SKM-1 (cell line): Measurements from ENCODE around the gene P4HB.
A peak's percentile ranks its signal among the peaks of the same experiment; 100 is the strongest.

ENCODE experiments used
- DNase-seq: peaks from one replicate; lab custom pipeline; 2025; ENCODE audit not compliant: unreplicated experiment; lab: John Stamatoyannopoulos, UW

P4HB gene

DNA sequence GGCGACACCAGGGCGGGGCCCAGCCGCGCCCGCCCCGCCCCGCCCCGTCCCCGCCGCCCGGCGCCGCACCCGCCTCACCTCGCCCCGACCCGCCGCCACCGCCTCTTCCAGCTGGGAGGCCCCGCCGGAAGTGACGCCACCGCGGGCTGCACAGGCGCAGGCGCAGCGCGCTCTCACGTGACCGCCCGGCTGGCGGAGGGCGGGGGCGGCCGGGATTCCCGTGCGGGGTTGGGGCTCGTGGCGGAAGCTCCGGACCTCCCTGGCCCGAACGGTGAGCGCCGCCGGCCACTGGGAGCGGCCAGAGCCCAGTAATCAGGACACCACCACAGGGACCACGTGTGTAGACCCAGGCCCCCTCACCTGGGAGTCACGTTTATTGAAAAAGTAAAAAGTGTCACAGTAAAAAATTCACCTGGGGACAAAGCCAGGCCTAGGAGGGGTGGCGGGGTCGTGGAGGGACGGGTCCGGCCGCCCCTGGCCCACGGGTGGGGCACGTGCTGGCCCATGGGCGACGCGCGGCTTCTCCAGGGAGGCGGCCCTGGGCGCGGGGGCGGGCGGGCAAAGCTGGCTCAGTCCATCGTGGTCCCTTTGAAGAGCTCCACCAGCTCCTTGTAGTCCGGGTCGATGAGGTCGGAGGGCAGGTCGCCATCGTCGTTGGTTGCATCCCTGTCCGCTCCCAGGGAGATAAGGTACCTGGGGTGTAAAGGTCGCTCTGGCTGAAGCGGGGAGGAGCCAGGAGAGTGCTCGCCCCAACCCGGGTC, 27.0 kb downstream of the P4HB start, which contains the start of gene MCRIP1:
Gene MCRIP1 (minus strand): TSS at position 132 of the 761 bp plus-strand sequence. CDS start 8,785 bp downstream, outside the sequence.
- peak; percentile 81 for DNase-seq

DNA sequence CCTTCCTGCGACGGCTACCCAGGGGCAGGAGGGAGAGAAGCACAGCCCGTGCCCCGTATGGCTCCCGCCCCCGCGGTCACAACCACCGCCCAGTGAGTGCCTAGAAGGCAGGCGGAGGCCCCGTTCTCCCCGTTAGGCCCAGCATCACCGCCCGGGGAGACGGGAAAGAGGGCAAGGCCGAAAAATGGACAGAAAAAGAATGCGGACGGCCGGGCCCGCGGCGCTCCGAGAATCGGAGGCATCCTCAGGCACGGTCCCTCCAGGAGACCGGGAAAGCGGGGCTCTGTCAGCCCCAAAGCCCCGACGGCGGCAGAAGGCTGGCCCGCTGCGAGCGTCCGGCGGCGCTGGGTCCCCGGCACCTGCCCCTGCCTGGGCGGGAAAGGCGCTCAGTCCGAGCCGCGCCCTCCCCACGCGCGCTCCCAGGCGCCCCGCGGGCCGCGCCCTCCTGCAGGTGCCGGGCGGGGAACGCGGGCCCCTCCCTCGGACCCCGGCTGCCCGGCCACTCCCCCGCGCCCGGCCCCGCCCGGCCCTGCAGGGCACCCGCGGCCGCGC, 27.7 kb downstream of the P4HB start:
- DNase-seq = no peak

DNA sequence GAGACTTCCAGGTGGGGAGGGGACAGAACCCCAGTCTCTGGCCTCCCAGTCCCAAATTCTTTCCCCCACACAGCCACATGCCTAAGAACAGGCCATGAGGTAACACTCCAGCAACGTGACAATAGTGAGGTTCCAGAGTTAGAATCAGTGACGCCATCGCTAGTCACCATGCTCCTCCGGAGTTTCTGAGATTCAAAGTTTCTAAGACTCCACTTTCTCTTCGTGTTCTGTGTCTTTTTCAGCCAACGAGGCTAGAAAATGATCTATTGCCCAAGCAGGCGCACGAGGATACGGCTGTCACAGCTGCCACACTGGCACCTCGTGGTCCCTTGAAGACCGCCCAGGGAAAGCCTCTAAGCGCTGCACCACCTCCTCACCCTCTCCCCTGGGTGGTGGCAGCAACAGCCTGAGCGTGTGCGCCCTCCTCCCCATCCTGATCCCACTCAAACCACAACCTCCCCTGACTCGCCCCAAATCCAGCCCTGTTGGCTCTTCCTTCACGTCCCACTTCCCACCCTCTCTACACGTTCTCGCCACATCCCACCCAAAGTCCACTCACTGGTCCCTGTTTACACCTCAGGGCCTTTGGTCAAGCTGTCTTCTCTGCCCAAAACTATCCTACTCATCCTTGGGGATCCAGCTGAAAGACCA, 28.3 kb downstream of the P4HB start:
- peak; percentile 43 for DNase-seq

DNA sequence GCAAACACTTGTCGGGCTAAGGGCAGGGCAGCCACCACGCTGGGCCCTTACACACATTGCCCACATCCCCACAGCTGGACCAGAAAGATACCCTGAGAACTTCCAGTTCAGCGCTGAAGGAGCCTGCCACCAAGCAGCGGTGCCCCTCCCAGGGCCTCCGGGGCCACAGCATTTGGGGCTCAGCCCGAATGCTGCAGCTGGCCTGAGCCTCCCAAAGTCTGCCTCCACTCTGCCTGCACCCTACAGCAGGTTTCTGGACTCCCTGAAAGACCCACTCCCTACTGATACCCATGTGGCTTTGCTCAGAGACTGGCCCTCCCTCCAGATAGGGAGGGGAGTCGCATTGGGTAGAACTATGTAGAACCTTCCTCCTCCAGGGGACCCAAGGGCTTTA, 28.8 kb downstream of the P4HB start:
- no peak for DNase-seq

DNA sequence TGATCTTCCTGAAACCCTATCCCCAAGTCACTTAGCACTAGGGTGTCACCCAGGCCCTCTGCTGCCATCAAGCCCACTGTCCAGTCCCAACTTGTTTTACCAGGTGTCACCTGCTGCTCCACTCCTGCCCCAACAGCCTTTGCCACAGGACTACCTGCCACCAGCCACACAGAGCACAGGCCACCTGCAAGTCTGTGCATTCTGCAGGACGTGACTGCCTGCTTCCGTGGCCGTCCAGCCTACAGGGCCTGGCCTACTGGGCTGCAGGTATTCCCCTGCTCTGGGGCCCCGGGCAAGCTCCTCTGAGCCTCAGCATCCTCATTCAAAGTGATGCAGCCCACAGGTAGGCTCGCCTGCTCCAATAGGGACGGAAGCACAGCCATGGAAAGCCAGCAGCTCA, 30.5 kb downstream of the P4HB start:
- no peak for DNase-seq

DNA sequence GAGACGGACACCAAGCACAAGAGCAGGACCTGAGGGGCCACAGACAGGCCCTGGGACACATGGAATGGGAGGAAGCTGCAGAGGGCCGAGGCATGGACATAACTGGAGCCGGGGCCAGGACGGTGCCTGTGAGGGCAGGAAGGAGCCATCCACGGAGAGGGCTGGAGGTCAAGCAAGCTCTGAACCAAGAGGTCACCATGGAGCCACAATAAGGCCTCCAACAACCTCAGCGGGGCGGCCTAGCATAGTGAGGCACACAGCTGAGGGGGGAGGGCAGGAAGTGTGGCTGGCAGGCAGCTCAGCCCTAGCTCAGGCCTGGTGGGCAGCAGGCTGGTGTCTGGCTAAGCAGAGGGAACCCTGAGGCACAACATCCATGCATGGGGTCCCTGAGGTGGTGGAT, 31.7 kb downstream of the P4HB start:
- DNase-seq = no peak

DNA sequence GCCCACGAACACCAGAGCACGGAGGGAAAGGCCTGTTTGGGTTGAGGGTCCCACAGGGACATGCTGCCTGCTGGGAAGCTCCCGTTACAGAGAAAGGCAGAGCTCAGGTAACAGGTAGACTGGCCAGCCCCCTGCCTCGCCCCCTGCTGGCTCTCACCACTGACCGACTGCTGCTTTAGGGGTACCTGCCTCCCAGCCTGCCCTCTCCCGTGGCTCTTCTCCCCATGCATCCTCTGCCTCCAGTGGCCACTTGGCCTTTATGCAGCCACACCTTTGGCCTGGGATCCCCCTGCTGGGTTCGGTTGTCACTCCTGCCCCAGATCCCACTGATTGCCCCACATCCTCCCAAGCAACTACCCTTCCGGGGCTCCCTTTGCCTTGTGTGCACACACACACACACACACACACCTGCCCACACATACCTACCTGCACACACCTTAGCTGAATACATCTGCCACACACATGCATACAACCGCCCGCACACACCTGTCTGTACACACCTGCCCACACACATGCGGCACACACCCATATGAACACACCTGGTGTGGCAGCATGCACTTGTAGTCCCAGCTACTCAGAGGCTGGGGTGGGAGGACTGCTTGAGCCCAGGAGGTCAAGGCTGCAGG, 34.4 kb downstream of the P4HB start:
- DNase-seq = no peak

DNA sequence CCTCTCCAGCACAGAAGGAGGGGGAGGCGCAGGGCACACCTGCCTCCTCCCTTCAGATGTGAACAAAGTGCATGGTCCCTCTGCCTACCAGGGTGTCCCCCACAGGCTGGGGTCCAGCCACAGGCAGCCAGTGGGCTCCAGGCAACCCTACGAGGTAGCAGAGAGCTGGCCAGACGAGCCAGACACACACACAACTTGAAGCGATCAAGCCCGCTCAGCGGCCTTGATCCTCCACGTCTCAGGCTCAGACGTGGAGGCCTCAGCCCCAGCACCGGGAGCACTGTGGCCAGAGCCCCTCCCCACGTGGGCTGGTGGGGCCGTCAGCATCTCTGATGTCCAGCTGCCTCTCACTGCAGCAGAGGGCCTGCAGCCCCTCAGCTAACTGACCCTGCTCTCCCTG, 35.7 kb downstream of the P4HB start:
- DNase-seq = no peak

DNA sequence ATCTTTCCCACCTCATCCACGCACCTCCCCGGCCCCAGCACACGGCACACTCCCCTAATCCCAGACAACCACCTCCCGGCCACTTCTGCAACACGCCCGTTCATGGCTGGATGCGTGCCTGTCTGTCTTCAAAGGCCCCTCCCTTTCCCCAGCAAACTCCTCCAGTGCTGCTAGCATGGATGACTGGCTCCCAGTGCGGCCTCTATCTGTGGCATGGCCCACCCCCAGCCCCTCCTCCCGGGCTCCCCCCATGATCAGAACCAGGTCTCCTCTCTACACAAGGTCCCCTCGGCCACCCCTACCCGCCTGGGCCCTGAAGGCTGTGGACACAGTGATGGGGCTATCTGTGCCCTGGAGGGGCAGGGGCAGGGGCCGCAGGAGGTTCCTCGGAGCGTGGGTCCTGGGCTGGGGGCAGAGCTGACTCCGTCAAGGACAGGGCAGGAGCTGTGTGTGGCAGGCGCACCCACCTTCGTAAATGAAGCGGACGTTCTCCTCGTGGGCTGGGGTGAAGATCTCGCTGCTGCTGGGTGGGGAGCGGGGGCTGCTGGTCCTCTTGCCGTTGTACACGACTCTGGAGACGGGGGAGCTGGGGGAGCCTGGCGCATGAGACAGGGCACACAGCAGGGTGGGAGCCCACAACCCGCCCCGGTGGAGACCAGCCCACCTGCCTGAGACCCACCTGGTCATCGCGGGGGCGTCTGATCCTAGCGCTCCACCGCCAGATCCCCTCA, 36.4 kb downstream of the P4HB start:
- no peak for DNase-seq

DNA sequence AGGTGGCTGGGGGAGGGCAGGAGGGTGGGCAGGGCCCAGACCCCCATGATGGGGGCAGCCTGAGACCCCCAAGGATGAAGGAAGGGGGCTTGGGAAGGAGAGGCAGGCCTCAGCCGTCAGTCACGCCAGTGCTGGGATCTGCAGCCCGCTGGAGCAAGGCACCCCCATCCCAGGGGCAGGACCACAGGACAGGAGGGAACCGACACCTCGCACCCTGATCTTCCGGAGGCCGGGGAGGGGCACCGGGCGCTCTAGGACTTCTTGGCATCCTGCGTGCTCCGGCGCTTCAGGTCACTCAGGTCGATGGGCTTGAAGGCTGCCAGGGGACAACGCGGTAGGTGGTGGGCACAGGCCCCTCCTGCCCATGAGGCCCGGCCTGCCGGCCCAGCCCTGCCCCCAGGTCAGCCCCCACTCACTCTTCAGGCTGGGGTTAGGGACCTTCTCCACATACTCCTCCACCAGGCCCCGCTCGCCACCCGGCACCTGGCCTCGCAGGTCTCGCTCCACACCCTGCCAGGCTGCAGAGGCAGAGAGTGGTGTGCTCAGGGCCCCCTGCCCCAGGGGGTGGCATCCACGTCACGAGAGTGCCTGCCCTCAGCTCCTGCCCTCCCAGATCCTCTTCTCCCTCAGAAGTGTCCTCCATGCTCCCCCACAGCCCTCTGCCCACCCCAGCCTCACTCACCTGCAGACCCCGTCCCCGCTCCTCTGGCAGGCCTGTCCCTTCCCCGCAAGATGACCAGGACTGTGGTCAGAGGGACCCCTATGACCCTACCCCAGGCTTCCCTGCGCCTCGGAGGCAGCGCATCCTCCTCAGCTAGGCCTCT, 37.1 kb downstream of the P4HB start:
- DNase-seq = no peak

DNA sequence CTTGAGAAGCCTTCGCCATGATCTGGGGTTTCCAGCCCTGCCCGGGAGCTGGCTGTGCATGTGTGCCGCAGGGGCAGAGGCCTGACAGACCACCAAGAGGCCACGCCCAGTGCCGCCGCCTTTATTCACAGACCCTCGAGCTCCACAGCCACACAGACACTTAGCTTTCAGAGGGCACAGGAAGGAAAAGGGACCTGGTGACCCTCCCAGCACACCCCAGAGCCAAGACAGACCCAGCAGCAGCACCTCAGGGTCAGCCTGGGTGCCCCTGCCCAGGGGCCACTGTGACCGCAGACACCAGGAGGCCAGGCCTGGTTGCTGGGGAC, 38.1 kb downstream of the P4HB start:
- no peak for DNase-seq

DNA sequence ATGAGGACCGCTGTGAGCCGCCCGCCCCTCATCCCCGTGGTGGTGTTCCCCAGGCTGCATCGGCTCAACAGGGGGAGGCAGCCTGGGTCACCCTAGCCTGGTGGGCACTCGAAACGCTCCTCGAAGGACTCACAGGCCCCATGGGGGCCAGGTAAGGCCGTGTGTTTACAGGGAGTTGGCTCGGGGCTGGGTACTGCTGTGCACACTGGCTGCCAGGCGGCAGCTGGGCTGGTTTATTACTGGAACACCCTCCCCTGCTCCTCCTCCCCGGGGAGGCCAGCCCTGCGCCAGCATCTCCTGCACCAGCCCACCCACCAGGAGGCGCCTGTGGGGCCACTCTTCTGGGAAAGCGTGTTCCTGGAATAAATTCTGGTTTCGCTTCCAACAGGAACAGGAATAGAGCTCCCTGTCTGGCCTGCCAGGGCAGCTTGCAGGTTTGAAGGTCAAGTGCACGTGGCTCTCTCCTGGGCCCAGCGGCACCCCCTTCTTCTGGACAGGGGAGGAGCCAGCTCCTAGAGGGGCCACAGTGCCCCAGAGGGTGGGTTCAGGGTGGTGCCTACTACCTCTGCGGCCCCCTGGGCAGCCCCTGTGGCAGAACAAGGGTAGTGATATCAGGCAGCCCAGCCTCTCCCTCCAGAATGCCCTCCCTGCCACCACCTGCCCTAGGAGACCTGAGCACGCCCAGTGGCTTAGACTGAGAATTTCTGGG, 38.6 kb downstream of the P4HB start:
- DNase-seq = no peak

DNA sequence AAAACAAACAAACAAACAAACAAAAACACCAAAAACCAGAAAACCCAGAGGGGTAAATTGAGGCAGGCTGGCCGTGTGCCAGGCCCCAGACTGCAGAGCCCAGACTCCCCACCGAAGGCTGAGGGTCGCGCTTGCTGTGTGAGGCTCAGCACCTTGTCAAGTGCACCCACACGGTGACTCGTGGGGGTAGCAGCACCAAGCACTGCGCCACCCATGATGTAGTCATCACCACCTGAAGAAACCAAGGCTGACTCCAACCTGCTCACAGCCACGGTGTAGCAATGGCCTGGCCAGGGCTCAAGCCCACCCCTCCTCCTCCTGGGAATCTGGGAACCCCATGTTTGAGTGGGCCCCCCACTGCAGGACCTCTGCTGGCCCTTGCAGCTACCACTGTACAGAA, 39.2 kb downstream of the P4HB start:
- no peak for DNase-seq

DNA sequence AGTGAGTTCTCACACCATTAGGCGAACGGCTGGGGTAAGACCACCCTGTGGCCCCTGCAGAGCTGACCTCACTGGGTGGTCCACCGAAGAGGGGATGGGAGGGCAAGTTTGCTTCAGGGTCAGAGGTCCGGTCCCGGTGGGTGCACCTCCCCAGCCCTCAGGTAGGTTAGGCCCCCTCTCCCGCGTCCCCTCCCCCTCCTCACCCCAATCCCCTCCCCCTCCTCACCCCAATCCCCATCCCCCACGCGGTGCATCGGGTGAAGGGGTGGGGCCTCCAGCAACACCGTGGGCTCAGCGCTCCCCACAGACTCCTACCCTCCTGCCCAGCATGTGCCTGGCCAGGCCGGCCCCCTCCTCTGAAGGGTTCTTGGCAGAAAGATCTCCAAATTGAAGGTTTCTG, 40.6 kb downstream of the P4HB start:
- no peak for DNase-seq

DNA sequence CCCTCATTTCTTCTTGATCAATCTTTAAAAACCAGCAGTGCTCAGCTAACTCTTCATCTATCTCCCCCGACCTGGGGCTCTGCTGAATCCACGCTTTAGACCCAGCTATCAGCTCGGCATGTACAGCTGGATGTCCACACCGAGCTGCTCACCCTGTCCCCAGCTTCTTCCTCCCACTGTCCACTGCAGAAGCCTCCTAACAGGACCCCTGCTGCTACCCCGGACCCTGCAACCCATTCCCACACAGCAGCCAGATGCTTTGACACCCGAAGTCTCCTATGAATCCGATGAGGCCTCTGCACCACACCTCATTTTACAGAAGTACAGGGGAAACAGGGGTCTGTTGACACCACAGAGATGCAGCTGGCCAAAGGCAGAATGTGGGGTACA, 42.6 kb downstream of the P4HB start:
- no peak for DNase-seq

DNA sequence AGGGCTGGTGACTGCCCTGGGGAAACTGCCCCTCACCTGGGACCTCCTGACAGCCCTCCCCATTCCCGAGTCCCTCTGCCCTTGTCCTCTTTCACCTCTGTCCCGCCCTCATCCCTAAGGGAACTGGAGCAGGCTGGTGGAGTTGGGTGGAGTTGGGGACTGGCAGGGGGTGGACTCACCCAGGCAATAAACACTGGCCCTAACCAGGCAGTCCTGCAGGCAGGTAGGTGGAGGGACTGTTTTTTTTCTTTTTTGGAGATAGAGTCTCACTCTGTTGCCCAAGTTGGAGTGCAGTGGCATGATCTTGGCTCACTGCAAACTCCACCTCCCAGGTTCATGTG, 44.7 kb downstream of the P4HB start:
- DNase-seq = no peak

DNA sequence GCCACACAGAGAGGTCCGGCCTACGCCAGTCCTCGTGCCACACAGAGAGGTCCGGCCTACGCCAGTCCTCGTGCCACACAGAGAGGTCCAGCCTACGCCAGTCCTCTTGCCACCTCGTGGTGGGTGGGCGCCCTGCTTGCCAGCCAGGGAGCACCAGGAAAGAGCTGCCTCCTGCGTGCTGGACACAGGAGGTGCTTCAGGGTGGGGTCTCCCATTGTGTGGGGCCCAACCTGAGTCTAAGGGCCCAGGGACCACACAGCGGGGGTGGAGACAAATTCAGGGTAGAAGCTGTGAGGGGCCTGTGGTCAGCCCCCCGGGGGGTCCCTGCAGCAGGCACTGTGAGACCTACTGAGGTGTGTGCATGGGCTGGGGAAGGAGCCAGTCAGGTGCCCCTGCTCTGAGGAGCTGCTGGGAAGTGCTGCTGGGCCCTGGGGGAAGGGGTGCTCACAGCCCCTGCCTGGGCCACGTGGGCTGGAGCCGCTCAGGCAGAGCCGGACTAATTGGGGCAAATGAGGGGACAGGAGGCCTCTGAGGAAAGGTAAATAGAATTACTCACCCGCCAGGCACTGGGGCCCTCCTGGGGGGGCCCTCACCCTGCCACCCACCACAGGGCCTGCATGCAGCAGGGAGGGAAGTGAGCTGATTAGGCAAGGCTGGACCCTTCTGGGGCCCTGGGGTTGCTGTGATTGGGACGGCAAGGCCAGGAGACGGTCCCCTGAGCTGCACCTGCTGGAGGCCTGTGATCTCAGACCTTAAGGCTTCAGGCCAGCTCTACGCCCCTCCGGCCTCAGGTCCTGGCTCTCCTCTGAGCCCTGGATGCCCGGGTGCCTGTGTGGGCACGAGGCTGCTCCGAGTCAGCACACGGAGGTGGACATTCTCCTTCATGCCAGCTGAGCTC, 45.3 kb downstream of the P4HB start:
- DNase-seq = no peak

DNA sequence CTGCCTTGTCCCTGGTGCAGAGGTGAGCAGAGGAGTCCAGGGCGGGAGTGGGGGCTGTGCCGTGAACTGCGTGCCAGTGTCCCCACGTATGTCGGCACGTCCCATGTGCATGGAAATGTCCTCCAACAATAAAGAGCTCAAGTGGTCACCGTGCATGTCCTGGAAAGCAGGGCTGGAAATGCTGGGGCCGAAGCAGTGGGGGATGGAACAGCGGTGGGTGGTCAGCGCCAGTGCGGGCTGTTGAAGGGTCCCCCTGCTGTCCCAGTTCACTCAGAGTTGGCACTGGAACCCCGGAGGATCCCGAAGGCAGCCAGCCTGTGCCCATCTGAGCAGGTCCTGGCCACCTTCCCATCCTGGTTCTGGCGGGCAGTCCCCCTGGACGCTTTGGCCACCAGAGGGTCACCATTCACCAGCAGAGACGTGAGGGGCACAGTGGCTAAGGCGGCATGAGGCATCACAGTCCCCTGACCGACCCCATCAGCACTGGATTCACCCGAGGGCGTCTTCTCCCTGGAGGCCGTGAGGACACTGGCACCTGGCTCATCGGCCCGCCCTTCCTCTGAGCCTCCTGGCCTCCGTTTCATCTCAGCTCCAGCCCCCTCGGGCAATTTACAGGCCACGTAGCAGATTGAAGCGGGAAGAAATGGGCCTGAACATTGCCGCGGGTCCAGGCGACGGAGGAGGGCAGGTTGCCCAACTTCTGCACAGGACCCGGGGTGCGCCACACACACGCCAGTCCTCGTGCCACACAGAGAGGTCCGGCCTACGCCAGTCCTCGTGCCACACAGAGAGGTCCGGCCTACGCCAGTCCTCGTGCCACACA, 46.3 kb downstream of the P4HB start:
- no peak for DNase-seq
